ENCODE measurements around the gene TLE3.

TLE3 gene

DNA sequence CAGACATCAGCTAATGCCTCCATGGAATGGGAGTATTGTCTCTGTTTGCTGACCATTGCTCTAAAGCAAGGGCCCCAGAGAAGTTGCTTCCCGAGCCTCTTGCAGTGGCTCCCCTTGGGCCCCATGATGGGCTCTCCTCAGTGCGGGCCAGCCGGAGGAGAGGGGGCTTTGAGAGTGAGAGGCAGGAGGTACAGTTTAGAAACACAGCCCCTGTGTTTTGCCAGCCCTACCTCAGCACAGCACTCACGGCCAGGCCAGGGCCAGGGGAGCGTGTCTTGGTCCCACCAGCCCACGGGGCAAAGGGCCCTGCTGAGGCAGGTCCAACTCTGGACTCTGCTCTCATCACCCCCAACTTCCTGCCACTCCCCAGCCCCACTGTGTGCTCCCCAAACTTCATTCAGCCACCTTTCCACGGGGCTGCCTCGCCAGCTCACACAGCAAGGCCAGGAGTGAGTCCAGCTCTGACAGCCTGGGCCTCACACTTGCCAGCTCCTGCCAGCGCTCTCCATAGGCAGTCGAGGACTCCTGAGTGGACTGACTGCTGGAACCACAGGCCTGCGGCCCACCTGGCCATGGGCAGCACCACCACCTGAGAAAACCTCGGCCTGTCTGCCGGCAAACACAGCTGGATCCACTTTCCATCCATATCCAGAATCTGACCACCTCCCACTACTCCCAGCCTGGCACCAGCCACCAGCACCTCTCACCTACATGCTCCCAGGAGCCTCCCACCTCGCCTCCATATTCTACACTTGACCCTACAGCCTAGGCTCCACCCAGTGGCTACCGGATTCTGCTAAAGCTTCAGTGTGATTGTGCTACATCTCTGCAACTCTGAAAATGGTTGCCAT, 99.0 kb downstream of the TLE3 start:
- no peak for DNase-seq

DNA sequence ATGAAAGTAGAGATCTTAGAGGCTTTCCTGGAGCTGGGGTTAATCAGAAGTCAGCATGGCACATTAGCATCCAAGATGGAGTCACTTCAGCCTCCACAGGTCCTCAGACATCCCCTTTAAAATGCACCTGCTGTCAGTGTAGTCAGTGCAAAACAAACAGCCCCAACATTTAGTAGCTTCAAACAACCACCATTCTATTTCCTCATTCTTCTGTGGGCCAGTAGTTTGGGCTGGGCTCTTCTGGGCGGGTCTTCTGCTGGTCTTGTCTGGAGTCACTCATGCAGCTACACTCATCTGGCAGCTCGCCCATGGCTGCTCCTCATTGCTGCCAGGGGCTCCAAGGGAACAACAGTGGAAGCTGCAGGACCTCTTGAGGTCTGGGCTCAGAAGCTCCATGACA, 99.9 kb downstream of the TLE3 start:
- no peak for DNase-seq
